ENCODE measurements around the gene VAV2.

VAV2 gene

DNA sequence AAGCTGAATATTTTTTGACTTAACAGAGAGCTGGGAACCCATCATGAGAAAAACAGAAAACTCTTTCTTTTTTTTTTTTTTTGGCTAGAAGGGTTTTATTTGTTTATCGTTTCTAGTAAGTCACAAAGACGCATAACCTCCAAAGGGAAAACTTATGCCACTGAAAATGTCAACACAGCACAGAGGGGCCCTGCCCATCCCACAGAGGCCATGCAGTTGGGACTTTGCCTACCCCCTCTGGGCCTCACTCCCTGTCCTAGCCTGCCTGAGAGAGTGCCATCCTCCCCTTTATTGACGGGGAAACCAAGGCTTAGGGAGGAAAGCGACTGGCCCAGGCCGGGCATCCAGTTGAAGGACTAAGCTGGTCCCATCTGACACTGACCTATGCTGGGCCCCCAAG is 74.7 kb downstream of the VAV2 start:
- no peak overlapping the region for H3K4me3 ChIP-seq (ENCODE audit: low read depth, low read length)
- DNase-seq (ENCODE audit: low read depth), result no peak
- TF ChIP-seq, protein P1, sequence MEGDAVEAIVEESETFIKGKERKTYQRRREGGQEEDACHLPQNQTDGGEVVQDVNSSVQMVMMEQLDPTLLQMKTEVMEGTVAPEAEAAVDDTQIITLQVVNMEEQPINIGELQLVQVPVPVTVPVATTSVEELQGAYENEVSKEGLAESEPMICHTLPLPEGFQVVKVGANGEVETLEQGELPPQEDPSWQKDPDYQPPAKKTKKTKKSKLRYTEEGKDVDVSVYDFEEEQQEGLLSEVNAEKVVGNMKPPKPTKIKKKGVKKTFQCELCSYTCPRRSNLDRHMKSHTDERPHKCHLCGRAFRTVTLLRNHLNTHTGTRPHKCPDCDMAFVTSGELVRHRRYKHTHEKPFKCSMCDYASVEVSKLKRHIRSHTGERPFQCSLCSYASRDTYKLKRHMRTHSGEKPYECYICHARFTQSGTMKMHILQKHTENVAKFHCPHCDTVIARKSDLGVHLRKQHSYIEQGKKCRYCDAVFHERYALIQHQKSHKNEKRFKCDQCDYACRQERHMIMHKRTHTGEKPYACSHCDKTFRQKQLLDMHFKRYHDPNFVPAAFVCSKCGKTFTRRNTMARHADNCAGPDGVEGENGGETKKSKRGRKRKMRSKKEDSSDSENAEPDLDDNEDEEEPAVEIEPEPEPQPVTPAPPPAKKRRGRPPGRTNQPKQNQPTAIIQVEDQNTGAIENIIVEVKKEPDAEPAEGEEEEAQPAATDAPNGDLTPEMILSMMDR (IDR thresholded peaks at IDR 0.05; ENCODE audit: low read depth, low read length, missing control alignments), result no peak

DNA sequence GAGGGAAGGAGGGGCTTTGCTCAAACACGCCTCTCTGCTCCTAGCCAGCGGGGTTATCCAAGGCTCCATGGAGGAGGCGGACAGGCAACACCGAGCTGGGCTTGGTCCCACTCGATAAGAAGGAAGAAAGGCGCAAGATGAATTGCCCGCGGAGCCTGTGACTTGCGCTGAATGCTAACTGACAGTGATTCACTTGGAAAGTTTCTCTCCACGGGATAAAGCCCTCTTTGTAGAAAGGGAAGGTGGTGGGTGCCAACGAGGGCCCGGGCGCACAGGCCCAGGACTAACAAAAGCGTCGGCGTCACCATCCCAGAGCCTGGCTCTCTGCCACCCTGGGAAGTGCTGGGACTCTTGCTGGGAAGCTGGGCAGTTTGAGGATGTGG is 76.0 kb downstream of the VAV2 start:
- no peak overlapping the region for H3K4me3 ChIP-seq (ENCODE audit: low read depth, low read length)
- TF ChIP-seq, protein P1 (IDR thresholded peaks at IDR 0.05; ENCODE audit: low read depth, low read length, missing control alignments), result no peak
- no peak for DNase-seq (ENCODE audit: low read depth)

DNA sequence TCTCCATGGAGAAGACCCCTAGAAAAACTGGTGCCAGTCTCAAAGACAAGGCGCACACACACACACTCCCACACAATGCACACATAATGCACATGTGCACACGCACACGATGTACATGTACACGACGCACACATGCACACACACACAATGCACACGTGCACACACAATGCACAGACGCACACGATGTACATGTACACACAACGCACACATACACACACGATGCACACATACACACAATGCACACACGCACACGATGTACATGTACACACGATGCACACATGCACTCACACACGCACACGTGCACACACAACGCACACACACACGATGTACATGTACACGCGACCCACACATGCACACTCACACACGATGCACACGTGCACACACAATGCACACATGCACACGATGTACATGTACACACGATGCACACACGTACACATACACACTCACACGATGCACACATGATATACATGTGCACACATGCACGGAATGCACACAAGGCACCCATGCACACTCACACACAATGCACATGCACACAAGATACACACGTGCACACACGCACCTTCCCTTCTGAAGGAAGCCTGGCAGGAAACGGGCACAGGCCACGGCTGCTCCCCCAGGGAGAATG is 76.5 kb downstream of the VAV2 start:
- TF ChIP-seq, protein P1 (IDR thresholded peaks at IDR 0.05; ENCODE audit: low read depth, low read length, missing control alignments), result no peak
- H3K4me3 ChIP-seq (ENCODE audit: low read depth, low read length), result no peak overlapping the region
- DNase-seq (ENCODE audit: low read depth), result no peak

DNA sequence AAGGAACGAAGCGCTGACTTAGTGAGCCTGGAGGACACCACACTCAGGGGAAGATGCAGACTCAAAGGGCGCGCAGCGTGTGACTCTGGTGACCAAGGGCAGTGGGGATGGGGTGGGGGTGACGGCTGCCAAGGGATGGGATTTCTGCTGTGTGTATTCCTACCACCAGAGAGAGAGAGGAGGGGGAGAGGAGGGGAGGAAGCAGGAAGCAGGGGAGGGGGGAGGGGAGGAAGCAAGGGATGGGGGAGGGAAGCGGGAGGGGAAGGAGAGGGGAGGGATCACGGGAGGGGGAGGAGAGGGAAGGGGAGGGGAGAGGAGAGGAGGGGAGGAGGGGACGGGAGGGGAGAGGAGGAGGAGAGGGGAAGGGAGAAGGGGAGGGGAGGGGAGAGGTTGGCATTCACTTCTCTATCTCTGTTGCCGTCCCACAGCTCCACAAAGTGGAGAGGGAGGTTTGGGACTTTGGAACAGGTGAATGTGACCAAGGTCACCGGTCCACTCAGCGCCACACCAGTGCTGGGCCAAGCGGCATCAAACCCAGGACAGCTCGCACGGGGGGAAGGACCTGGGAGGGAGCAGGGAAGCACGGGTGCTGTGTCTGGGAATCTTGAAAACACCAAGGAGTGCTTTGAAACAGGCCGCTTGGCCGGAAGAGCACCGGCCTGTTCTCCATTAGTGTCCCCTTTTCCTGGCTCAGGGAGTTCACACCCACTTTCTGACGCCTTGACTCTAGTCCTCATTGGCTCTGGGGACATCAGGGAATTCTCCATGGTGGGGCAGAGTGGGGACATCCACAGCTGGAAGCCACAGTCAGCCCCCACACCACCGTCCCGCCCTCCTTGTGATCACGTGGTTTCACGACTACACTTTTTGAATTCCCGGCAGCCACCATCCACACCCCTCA is 77.4 kb downstream of the VAV2 start:
- TF ChIP-seq, protein P1 (IDR thresholded peaks at IDR 0.05; ENCODE audit: low read depth, low read length, missing control alignments), result no peak
- no peak for DNase-seq (ENCODE audit: low read depth)
- no peak overlapping the region for H3K4me3 ChIP-seq (ENCODE audit: low read depth, low read length)

DNA sequence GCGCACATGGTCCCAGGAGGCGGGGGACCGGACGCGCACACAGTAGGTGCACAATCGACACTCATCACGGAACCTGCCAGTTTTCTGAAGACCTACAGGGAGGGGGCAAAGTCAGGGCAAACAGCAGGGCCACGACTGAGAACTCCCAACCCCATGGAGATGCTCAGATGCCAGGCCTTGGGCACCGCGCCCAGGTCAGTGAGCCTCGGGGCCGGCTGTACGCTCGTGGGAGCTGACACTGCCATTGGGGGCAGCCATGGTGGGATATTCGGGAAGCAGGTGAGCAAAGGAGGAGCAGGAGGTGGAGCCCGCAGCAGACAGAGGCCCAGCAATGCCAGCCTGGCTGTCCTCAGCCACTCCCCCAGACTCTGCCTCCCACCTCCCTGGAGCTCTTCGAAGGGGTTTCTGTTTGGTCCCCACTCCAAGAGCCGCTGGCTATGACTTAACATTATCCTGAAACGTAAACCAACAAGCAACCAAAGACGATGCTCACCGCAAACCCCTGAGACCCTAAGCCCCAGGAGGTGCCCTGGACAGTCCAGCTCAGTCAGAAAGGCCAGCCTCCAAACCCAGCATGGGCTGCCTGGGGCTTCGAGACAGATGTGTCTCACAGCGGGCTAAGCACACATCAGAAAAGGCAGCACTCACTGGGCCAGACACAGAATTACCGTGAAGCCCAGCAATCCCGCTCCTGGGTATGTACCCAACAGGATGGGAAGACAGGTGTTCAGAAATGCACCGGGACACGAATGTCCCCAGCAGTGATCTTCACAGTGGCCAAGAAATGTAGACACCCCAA is 78.4 kb downstream of the VAV2 start:
- TF ChIP-seq, protein P1 (IDR thresholded peaks at IDR 0.05; ENCODE audit: low read depth, low read length, missing control alignments), result no peak
- no peak for DNase-seq (ENCODE audit: low read depth)

DNA sequence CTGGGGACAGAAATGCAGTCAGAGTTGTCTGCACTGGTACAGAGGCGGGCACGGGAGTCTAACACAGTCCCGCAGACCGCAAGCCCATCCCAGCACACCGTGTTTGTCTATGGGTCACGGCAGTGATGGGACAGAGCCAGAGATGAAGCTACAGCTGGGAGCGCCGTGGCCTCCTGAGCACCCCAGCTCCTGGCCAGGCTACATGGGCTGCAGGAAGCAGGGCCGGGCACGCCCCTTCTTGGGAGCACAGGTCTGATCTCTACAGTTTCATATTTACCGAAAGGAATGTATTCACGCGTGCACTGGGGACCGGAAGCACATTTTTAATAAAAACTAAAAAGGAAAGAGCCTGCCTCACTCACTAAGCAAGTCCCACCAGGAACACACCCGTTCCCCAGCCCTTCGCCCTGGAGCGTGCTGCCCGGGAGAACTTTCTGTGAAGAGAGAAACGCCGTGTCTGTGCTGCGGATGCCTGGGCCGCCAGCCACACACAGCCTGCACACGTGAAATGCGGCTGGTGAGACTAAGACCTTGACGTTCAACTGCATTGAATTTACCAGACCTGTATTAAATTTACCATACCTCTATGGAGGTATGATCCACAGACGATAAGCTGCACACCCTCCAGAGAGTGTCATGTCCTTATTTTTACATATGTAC is 81.1 kb downstream of the VAV2 start:
- TF ChIP-seq, protein P1 (IDR thresholded peaks at IDR 0.05; ENCODE audit: low read depth, low read length, missing control alignments), result no peak
- no peak for DNase-seq (ENCODE audit: low read depth)
- H3K4me3 ChIP-seq (ENCODE audit: low read depth, low read length), result no peak overlapping the region

More for the DNA sequence above, 78.4 kb downstream of the VAV2 start:
- H3K4me3 ChIP-seq (ENCODE audit: low read depth, low read length), result no peak overlapping the region
